ENCODE results near the gene WDR5.

DNA sequence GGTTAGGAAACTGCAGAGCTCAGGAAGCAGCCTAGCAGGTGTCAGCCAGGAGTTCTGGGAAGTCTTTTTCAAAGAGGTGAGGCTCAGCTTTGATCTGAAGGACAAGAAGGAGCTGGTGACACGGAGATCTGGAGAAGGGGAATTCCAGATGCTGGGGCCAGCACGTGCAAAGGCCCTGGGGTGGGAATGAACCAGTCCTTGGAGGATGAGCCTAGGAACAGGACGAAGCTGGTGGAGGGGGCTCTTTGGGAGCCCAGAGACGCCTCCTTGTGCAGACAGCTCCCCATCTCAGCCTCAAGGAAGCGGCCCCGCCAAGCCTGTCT is 43.7 kb downstream of the WDR5 start:
- TF ChIP-seq, protein P1, sequence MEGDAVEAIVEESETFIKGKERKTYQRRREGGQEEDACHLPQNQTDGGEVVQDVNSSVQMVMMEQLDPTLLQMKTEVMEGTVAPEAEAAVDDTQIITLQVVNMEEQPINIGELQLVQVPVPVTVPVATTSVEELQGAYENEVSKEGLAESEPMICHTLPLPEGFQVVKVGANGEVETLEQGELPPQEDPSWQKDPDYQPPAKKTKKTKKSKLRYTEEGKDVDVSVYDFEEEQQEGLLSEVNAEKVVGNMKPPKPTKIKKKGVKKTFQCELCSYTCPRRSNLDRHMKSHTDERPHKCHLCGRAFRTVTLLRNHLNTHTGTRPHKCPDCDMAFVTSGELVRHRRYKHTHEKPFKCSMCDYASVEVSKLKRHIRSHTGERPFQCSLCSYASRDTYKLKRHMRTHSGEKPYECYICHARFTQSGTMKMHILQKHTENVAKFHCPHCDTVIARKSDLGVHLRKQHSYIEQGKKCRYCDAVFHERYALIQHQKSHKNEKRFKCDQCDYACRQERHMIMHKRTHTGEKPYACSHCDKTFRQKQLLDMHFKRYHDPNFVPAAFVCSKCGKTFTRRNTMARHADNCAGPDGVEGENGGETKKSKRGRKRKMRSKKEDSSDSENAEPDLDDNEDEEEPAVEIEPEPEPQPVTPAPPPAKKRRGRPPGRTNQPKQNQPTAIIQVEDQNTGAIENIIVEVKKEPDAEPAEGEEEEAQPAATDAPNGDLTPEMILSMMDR (IDR thresholded peaks at IDR 0.05) = no peak
- TF ChIP-seq POLR2A (IDR thresholded peaks at IDR 0.05) = no peak
